ENCODE measurements around the gene TTC24.

DNA sequence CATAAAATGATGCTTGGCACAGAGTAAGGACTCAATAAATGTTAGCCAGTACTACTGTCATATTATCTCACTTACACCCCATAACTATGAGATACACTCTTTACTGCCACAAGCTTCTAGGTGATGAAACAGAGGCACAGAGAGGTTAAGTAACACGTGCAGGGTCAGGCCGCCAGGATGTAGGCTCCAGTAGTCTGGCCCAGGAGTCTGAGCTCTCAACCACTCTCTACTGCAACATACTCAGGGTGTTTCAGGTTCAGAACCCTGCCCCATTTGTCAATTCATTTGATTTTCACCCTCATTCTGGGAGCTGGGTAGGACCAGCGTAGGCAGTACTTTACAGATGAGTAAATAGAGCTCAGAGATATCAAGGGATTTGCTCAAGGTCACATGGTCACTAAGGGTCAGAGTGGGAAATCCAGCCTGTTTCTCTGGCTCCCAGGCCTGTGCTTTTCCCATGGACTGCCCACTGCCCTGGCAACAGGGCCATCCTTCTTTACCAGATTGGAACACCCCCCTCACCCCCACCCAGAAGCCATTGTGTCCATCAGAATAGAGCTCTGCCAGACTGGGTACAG lies 28.4 kb upstream of the TTC24 start:
- TF ChIP-seq, protein P1, sequence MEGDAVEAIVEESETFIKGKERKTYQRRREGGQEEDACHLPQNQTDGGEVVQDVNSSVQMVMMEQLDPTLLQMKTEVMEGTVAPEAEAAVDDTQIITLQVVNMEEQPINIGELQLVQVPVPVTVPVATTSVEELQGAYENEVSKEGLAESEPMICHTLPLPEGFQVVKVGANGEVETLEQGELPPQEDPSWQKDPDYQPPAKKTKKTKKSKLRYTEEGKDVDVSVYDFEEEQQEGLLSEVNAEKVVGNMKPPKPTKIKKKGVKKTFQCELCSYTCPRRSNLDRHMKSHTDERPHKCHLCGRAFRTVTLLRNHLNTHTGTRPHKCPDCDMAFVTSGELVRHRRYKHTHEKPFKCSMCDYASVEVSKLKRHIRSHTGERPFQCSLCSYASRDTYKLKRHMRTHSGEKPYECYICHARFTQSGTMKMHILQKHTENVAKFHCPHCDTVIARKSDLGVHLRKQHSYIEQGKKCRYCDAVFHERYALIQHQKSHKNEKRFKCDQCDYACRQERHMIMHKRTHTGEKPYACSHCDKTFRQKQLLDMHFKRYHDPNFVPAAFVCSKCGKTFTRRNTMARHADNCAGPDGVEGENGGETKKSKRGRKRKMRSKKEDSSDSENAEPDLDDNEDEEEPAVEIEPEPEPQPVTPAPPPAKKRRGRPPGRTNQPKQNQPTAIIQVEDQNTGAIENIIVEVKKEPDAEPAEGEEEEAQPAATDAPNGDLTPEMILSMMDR (IDR thresholded peaks at IDR 0.05) = no peak
- TF ChIP-seq POLR2A (IDR thresholded peaks at IDR 0.05) = no peak
